Esophagus squamous epithelium (tissue), 5 donors: ENCODE results near the gene MXD3. TPM values are rescaled to one million over a fixed set of nuclear protein-coding genes. Genes with fewer than 3 reads are reported as not detected.

Source experiments
- DNase-seq: peaks from one replicate; lab custom pipeline; 2025; lab: John Stamatoyannopoulos, UW
- H3K27ac ChIP-seq, 4 donors: fragments of 200-600 bp; sonication (generic); one replicate each; pipeline ENCODE4 v1.5.1; 2016 to 2019; ENCODE audit warnings: mild to moderate bottlenecking in 1 of 4
- H3K27me3 ChIP-seq, 4 donors: fragments of 200-600 bp; sonication (generic); 1 replicate in 3 of 4; 2 replicates in 1 of 4; pipeline versions ENCODE4 v1.5.1 to v1.6.0; 2017 to 2021; ENCODE audit warnings: antibody characterized with exemption in 1 of 4
- H3K36me3 ChIP-seq, 3 donors: fragments of 200-600 bp; sonication (generic); one replicate each; pipeline ENCODE4 v1.5.1; 2016 to 2019
- H3K4me1 ChIP-seq, 3 donors: fragments of 200-600 bp; sonication (generic); one replicate each; pipeline ENCODE4 v1.5.1; 2017 to 2019
- H3K4me3 ChIP-seq, 4 donors: fragments of 200-600 bp; sonication (generic); 1 replicate in 3 of 4; 2 replicates in 1 of 4; pipeline ENCODE4 v1.5.1; 2016 to 2019; ENCODE audit warnings: mild to moderate bottlenecking in 2 of 4, moderate library complexity in 1 of 4
- H3K9me3 ChIP-seq, 3 donors: fragments of 200-600 bp; sonication (generic); one replicate each; pipeline ENCODE4 v1.5.1; 2016 to 2019
- POLR2A ChIP-seq, 4 donors: fragments of 450-650 bp; IDR thresholded peaks; one replicate each; pipeline ENCODE4 v1.6.1; 2017; ENCODE audit warnings: antibody characterized with exemption in 4 of 4, mild to moderate bottlenecking in 4 of 4, moderate library complexity in 3 of 4
- WGBS, 2 donors: methylation state at CpG; one replicate each; pipeline ENCODE4 v1.1.5; 2018; 5-methylcytosine and 5-hydroxymethylcytosine counted together
- intact Hi-C: fragments of 100-400 bp; cut with DNase I; formaldehyde crosslinking; loops from one replicate; pipeline ENCODE4 v1.15.0; 2022
- total RNA-seq, 4 donors: library from RNA; depleted of rRNA; stranded (reverse); fragments of >200 nt; gene quantifications; one replicate each; pipeline ENCODE4 v1.1.0, GENCODE V29; 2016
- TF ChIP-seq, protein P1 (sequence below), 6 experiments: fragments of 450-650 bp in 4 of 6; fragments of 200-600 bp in 2 of 6; sonication (generic) in 2 of 6; IDR thresholded peaks; one replicate each; pipeline ENCODE4 v1.5.1; 2016 to 2019; ENCODE audit warnings: antibody characterized with exemption in 6 of 6, mild to moderate bottlenecking in 4 of 6, moderate library complexity in 4 of 6
- donor health status: DM: yes; HTN: yes; CAD: no.

The MXD3 gene
- total RNA-seq, 4 donors from 2014 or later: 7.4 to 15.3 (median 9.5) TPM

DNA sequence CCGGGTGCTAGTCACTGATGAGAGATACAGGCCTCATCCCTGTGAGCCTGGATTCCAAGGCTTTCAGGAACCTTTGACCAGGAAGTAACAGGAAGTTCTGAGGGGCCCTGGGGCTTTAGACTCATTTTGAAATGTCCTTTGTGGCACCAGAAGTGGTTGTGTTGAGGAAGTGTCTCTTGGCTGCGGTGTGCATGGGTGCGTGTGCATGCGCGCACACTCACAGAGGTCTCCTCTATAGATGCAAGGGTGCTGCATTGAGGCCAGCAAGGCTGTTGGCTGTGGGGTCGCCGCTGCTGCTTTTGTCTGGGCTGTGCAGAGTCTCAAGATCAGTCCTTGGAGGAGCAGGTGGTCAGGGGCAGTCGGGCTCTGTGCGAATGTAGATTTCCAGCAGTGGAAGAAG is 15.8 kb downstream of the MXD3 start:
- H3K4me3 ChIP-seq: no peak overlapping the region
- intact Hi-C loops: no loop called here
- peaks cover 18 to 36% (median 23%) of the 10 kb centered on the region in 3 donors for H3K4me1 ChIP-seq
- H3K36me3 ChIP-seq: peaks cover 33 to 82% (median 34%) of the 10 kb centered on the region in 3 donors
- peak overlapping the region in 2 of 4 donors; percentile 28 to 32 for H3K27ac ChIP-seq
- H3K27me3 ChIP-seq: no peaks in the 10 kb centered on the region
- TF ChIP-seq, protein P1, sequence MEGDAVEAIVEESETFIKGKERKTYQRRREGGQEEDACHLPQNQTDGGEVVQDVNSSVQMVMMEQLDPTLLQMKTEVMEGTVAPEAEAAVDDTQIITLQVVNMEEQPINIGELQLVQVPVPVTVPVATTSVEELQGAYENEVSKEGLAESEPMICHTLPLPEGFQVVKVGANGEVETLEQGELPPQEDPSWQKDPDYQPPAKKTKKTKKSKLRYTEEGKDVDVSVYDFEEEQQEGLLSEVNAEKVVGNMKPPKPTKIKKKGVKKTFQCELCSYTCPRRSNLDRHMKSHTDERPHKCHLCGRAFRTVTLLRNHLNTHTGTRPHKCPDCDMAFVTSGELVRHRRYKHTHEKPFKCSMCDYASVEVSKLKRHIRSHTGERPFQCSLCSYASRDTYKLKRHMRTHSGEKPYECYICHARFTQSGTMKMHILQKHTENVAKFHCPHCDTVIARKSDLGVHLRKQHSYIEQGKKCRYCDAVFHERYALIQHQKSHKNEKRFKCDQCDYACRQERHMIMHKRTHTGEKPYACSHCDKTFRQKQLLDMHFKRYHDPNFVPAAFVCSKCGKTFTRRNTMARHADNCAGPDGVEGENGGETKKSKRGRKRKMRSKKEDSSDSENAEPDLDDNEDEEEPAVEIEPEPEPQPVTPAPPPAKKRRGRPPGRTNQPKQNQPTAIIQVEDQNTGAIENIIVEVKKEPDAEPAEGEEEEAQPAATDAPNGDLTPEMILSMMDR (IDR thresholded peaks at IDR 0.05): no peak
- TF ChIP-seq POLR2A (IDR thresholded peaks at IDR 0.05): no peak
- no peak for DNase-seq
- 81 to 92% methylated on average over 5 of the region's 9 CpGs for WGBS, 2 donors
- H3K9me3 ChIP-seq: no peaks in the 10 kb centered on the region

DNA sequence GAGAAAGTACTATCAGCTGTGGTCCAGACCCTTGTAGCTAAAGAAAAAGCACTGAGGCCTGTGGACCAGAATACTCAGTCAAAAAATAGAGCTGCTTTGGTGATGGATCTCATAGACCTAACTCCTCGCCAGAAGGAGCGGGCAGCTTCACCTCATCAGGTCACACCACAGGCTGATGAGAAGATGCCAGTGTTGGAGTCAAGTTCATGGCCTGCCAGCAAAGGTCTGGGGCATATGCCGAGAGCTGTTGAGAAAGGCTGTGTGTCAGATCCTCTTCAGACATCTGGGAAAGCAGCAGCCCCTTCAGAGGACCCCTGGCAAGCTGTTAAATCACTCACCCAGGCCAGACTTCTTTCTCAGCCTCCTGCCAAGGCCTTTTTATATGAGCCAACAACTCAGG is 17.1 kb downstream of the MXD3 start:
- no peak overlapping the region for H3K27ac ChIP-seq
- no peaks in the 10 kb centered on the region for H3K9me3 ChIP-seq
- 100% methylated on average over 3 of the region's 3 CpGs; no CpG with 5 or more reads in 1 of the 2 donors for WGBS, 2 donors
- peaks cover 5 to 23% (median 10%) of the 10 kb centered on the region in 3 donors for H3K4me1 ChIP-seq
- intact Hi-C loops: no loop called here
- no peak for DNase-seq
- H3K4me3 ChIP-seq: no peak overlapping the region
- TF ChIP-seq POLR2A (IDR thresholded peaks at IDR 0.05): no peak
- TF ChIP-seq, protein P1 (IDR thresholded peaks at IDR 0.05): no peak
- no peaks in the 10 kb centered on the region for H3K27me3 ChIP-seq
- H3K36me3 ChIP-seq: peaks cover 33 to 94% (median 34%) of the 10 kb centered on the region in 3 donors

- Histone ChIP-seq H3K36me3 (peaks cover 33 to 97% (median 34%) of the 10 kb centered on the region in 3 donors), H3K4me3 (no peak overlapping the region), H3K27me3 (no peaks in the 10 kb centered on the region), H3K9me3 (no peaks in the 10 kb centered on the region), H3K4me1 (peaks cover 0 to 17% (median 5%) of the 10 kb centered on the region in 3 donors), H3K27ac (no peak overlapping the region)
- intact Hi-C loops: no loop called here
- 82 to 95% methylated on average over 7 to 9 of the region's 12 CpGs for WGBS, 2 donors
- no peak for DNase-seq
- no peak for TF ChIP-seq POLR2A (IDR thresholded peaks at IDR 0.05)
- TF ChIP-seq, protein P1 (IDR thresholded peaks at IDR 0.05): no peak
Observed at GRCh38 chr5:177293819-177294581, 17.7 kb downstream of the MXD3 start.

DNA sequence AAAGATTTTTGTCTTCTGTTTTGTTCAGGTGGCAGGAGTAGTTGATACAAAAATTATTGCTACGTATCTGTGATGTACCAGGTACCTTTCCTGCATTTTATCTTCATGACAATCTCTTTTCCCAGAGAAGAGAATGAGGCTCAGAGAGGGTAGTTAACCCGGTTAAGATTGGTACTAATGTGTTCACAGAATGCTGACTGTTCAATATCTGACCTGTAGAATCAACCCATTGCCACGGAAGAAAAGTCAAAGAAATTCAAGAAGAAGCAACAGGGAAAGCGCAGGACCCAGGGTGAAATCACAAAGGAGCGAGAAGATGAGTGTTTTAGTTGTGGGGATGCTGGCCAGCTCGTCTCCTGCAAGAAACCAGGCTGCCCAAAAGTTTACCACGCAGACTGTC is 20.0 kb downstream of the MXD3 start:
- Histone ChIP-seq H3K4me3 (no peak overlapping the region), H3K27me3 (no peaks in the 10 kb centered on the region), H3K9me3 (no peaks in the 10 kb centered on the region), H3K27ac (no peak overlapping the region), H3K4me1 (peaks cover 0 to 14% (median 5%) of the 10 kb centered on the region in 3 donors), H3K36me3 (peaks cover 34 to 99% (median 42%) of the 10 kb centered on the region in 3 donors)
- TF ChIP-seq, protein P1 (IDR thresholded peaks at IDR 0.05): no peak
- TF ChIP-seq POLR2A (IDR thresholded peaks at IDR 0.05): no peak
- intact Hi-C loops: no loop called here
- DNase-seq: no peak
- 95 to 98% methylated on average over 7 of the region's 7 CpGs for WGBS, 2 donors
